ENCODE data around the gene SLCO3A1. TPM values are rescaled to one million over a fixed set of nuclear protein-coding genes. Genes with fewer than 3 reads are reported as not detected.

The SLCO3A1 gene
- total and polyA plus RNA-seq, 2 of the 8 experiments (the other 6 are each of a cell fraction or from before 2014, with no cell fraction given) = 15.1 to 20.4 TPM

- Histone ChIP-seq H2AK5ac (ENCODE audit: low read depth, low read length) (no peak overlapping the region), H3K56ac (replicated peaks; ENCODE audit: insufficient read length, low read depth, low read length) (no peak overlapping the region), H4K91ac (replicated peaks; ENCODE audit: insufficient read length, low read length) (peak overlapping the region; percentile 26), H2BK120ac (replicated peaks; ENCODE audit: low read depth, low read length) (no peak overlapping the region), H2AFZ (ENCODE audit: low read length) (no peak overlapping the region), H3K14ac (ENCODE audit: insufficient read length) (no peak overlapping the region), H4K8ac (ENCODE audit: extremely low read depth, insufficient read depth, low read length) (no peak overlapping the region; the same call in 1 of the 2 replicates), H3K4me1 (replicated peaks in 1 of 4; ENCODE audit: control insufficient read depth in 3 of 4, insufficient read depth in 4 of 4, low read length in 3 of 4) (peaks cover 7 to 17% (median 14%) of the 10 kb centered on the region in 4 experiments; a peak in 5 of 7 replicates), H2BK5ac (ENCODE audit: low read depth, low read length) (peak overlapping the region; percentile 49; the same call in 1 of the 2 replicates), H3K27ac (ENCODE audit: low read depth, low read length) (no peak overlapping the region), H3K79me2 (ENCODE audit: control insufficient read depth in 1 of 2, insufficient read depth in 2 of 2, low read length in 2 of 2) (peaks cover 0 to 19% of the 10 kb centered on the region in 2 experiments; a peak in 2 of 4 replicates), H4K5ac (ENCODE audit: insufficient read length, low read depth, low read length) (no peak overlapping the region), H3K36me3 (ENCODE audit: control insufficient read depth in 2 of 4, insufficient read depth in 4 of 4, low read length in 3 of 4) (no peaks in the 10 kb centered on the region), H3K4ac (replicated peaks; ENCODE audit: insufficient read length, low read depth, low read length) (no peak overlapping the region), H3K23ac (ENCODE audit: insufficient read length) (no peak overlapping the region), H3K9me3 (ENCODE audit: insufficient read depth in 2 of 2, low read depth in 1 of 2, low read length in 1 of 2) (no peaks in the 10 kb centered on the region), H3K9ac (replicated peaks in 1 of 4; ENCODE audit: extremely low read depth in 1 of 4, low read depth in 3 of 4, low read length in 3 of 4) (no peak overlapping the region), H3K79me1 (ENCODE audit: low read depth, low read length) (peaks cover 5% of the 10 kb centered on the region; the same call in 1 of the 2 replicates), H4K20me1 (replicated peaks in 1 of 2; ENCODE audit: control insufficient read depth in 1 of 2, insufficient read depth in 2 of 2, low read length in 2 of 2) (no peaks in the 10 kb centered on the region), H3K18ac (ENCODE audit: extremely low read depth, low read length) (no peak overlapping the region), H2BK20ac (ENCODE audit: low read length) (no peak overlapping the region), H3K4me3 (ENCODE audit: extremely low read depth in 1 of 4, insufficient read depth in 2 of 4, low read depth in 3 of 4, low read length in 4 of 4) (no peak overlapping the region), H2BK15ac (ENCODE audit: low read length) (no peak overlapping the region), H3K23me2 (ENCODE audit: low read depth, low read length) (no peaks in the 10 kb centered on the region), H3K4me2 (ENCODE audit: insufficient read depth in 1 of 2, low read depth in 2 of 2, low read length in 2 of 2) (peak overlapping the region in 1 of 2 experiments; percentile 1; a peak in 1 of 4 replicates), H3K27me3 (replicated peaks in 1 of 4; ENCODE audit: control insufficient read depth in 3 of 4, extremely low read depth in 1 of 4, insufficient read depth in 3 of 4, low read length in 3 of 4) (no peaks in the 10 kb centered on the region), H2BK12ac (ENCODE audit: low read depth, low read length) (no peak overlapping the region)
- POLR2A ChIA-PET (ENCODE audit: partially characterized antibody) = interaction anchor here (0.8 to 1.4 kb wide), 3 partner anchors 8 to 366 kb away, joined by 3 read pairs; no protein-coding TSS in a partner anchor
- CTCF ChIA-PET (ENCODE audit: partially characterized antibody) = interaction anchor here (0.7 to 4.9 kb wide), 8 partner anchors 24 to 139 kb away, joined by 3 to 34 read pairs (median 4); no protein-coding TSS in a partner anchor
- FAIRE-seq (no peak), DNase-seq (ENCODE audit: low read depth in 1 of 2, low spot score in 2 of 2) (no peak)
- 88% methylated on average over 8 of the region's 8 CpGs; no CpG with 5 or more reads in 1 of the 2 experiments for WGBS, 2 experiments (ENCODE audit: extremely low coverage in 1 of 2, insufficient coverage in 1 of 2, insufficient read length in 1 of 2, insufficient replicate concordance in 2 of 2, low coverage in 1 of 2, low lambda C conversion rate in 2 of 2, missing lambda C conversion rate in 1 of 2)
- TF ChIP-seq RXRA (IDR thresholded peaks at IDR 0.05; ENCODE audit: insufficient read depth, low read depth, low read length) (no peak), RBBP5 (IDR thresholded peaks at IDR 0.05; ENCODE audit: borderline replicate concordance, low read depth, low read length) (no peak), SP4 (IDR thresholded peaks at IDR 0.05; ENCODE audit: low read length) (no peak), ASH2L (IDR thresholded peaks at IDR 0.05; ENCODE audit: low read length) (no peak), JUN (IDR thresholded peaks at IDR 0.05; ENCODE audit: low read depth, low read length) (no peak), CTCF (IDR thresholded peaks at IDR 0.05; ENCODE audit: control extremely low read depth in 1 of 3, insufficient read depth in 1 of 3, low read depth in 1 of 3, low read length in 3 of 3) (no peak), RFX5 (IDR thresholded peaks at IDR 0.05; ENCODE audit: borderline replicate concordance, low read depth, low read length) (no peak)
Observed at GRCh38 chr15:91939403-91939831, 85.9 kb downstream of the SLCO3A1 start.
